DND-41 (cell line): ENCODE data around the gene STARD10.

Experiments used
- ATAC-seq: fragments of 200-7000 bp; cut with Tn5 transposase; 3 replicates; pipeline ENCODE4 v1.9.1; 2021; ENCODE audit warnings: low read depth; ENCODE audit not compliant: insufficient read depth
- DNase-seq: peaks from one replicate; pipeline ENCODE4 v3.0.0-alpha.2; 2020
- H2AFZ ChIP-seq: 2 replicates; pipeline ENCODE4 v1.6.0; 2012; ENCODE audit warnings: low read depth, low read length
- H3K27ac ChIP-seq: 2 replicates; pipeline ENCODE4 v1.5.1; 2012; ENCODE audit warnings: low read length, inconsistent platforms
- H3K27me3 ChIP-seq: fragments of 200-600 bp; sonication (generic); 2 replicates; pipeline ENCODE4 v1.6.0; 2012; ENCODE audit warnings: low read length, mild to moderate bottlenecking, inconsistent platforms; ENCODE audit not compliant: insufficient read depth, poor library complexity
- H3K36me3 ChIP-seq: 2 replicates; pipeline ENCODE4 v1.5.1; 2012; ENCODE audit warnings: low read length, inconsistent platforms; ENCODE audit not compliant: insufficient read depth
- H3K4me1 ChIP-seq: 2 replicates; pipeline ENCODE4 v1.5.1; 2012; ENCODE audit warnings: mild to moderate bottlenecking, low read length; ENCODE audit not compliant: insufficient read depth
- H3K4me2 ChIP-seq: 2 replicates; pipeline ENCODE4 v1.6.0; 2012; ENCODE audit warnings: mild to moderate bottlenecking, moderate library complexity, low read length, inconsistent platforms; ENCODE audit not compliant: insufficient read depth
- H3K4me3 ChIP-seq, 2 experiments: fragments of 200-600 bp in 1 of 2; shearing (Covaris generic) in 1 of 2; 2 replicates each; pipeline ENCODE4 v1.5.1; 2012 to 2016; ENCODE audit warnings: inconsistent platforms in 2 of 2, low read length in 2 of 2, mild to moderate bottlenecking in 2 of 2, low read depth in 1 of 2, moderate library complexity in 1 of 2
- H3K79me2 ChIP-seq: 2 replicates; pipeline ENCODE4 v1.6.0; 2012; ENCODE audit warnings: low read length, inconsistent platforms; ENCODE audit not compliant: insufficient read depth
- H3K9ac ChIP-seq: 2 replicates; pipeline ENCODE4 v1.6.0; 2012; ENCODE audit warnings: low read depth, mild to moderate bottlenecking, inconsistent platforms, low read length, moderate library complexity
- H3K9me3 ChIP-seq: 2 replicates; pipeline ENCODE4 v1.5.1; 2012; ENCODE audit warnings: low read length, moderate library complexity, mild to moderate bottlenecking, inconsistent platforms; ENCODE audit not compliant: insufficient read depth, severe bottlenecking
- H4K20me1 ChIP-seq: 2 replicates; pipeline ENCODE4 v1.6.0; 2012; ENCODE audit warnings: low read length; ENCODE audit not compliant: insufficient read depth
- EZH2 ChIP-seq: IDR thresholded peaks from 3 replicates; pipeline ENCODE4 v1.6.1; 2012; ENCODE audit warnings: borderline replicate concordance, low read depth, mild to moderate bottlenecking, moderate library complexity, low read length, inconsistent platforms; ENCODE audit not compliant: severe bottlenecking
- TF ChIP-seq, protein P1 (sequence below): IDR thresholded peaks from 2 replicates; pipeline ENCODE4 v1.5.1; 2012; ENCODE audit warnings: borderline replicate concordance, low read length, moderate library complexity, mild to moderate bottlenecking; ENCODE audit not compliant: poor library complexity, severe bottlenecking; ENCODE audit errors: extremely low read depth

The STARD10 gene

DNA sequence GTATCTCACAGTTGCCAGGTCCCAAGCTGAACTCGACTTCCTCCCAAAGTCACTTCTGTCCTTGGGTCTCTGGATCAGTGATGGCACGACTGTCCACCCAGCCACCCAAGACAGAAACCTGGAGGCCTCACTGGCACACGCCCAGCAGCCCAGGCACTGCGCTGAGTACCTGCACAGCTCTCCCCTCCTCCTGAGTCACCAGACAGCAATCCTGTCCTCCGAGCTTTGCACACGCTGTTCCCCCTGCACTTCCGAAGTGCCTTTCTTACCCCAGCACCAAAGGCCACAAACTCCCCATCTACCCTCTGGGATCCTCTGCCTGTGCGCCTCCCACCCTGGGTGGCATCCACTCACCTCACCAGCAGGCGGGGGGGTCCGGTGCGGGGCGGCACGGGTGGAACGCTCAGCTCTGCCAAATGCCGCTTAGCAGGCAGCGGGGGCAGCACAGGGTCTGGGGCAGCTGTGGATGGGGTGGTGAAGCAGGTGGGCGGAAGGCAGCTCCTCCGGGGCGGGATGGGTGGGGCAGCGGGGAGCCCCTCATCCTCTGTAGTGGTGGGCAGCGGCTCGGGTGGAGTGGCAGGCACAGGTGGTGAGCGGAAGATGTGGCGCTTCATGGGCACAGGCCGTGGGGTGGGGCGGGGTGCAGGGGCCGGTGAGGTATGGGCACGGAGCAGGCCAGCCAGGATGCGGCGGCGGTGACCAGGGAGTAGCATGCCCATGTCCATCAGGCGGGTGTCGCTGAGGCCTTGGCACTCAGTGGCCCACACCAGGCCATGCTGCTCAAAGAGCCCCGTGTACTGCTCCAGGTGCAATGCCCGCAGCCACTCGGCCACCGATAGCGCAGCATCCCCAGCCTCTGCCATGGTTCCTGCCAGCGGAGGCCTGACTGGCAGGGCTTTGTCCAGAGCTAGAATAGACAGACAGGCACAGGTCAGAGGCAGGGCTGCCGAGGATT is 67.3 kb downstream of the STARD10 start:
- no peak for TF ChIP-seq EZH2
- TF ChIP-seq, protein P1, sequence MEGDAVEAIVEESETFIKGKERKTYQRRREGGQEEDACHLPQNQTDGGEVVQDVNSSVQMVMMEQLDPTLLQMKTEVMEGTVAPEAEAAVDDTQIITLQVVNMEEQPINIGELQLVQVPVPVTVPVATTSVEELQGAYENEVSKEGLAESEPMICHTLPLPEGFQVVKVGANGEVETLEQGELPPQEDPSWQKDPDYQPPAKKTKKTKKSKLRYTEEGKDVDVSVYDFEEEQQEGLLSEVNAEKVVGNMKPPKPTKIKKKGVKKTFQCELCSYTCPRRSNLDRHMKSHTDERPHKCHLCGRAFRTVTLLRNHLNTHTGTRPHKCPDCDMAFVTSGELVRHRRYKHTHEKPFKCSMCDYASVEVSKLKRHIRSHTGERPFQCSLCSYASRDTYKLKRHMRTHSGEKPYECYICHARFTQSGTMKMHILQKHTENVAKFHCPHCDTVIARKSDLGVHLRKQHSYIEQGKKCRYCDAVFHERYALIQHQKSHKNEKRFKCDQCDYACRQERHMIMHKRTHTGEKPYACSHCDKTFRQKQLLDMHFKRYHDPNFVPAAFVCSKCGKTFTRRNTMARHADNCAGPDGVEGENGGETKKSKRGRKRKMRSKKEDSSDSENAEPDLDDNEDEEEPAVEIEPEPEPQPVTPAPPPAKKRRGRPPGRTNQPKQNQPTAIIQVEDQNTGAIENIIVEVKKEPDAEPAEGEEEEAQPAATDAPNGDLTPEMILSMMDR: no peak
- Histone ChIP-seq H2AFZ (no peak overlapping the region), H3K4me1 (peaks cover 17% of the 10 kb centered on the region), H3K4me3 (no peak overlapping the region), H3K36me3 (peaks cover 26% of the 10 kb centered on the region), H3K79me2 (peaks cover 40% of the 10 kb centered on the region), H3K27me3 (no peaks in the 10 kb centered on the region), H3K4me2 (no peak overlapping the region), H4K20me1 (peaks cover 8% of the 10 kb centered on the region; the same call in 1 of the 2 replicates), H3K9ac (no peak overlapping the region), H3K27ac (no peak overlapping the region), H3K9me3 (no peaks in the 10 kb centered on the region)
- ATAC-seq (no peak), DNase-seq (no peak)

DNA sequence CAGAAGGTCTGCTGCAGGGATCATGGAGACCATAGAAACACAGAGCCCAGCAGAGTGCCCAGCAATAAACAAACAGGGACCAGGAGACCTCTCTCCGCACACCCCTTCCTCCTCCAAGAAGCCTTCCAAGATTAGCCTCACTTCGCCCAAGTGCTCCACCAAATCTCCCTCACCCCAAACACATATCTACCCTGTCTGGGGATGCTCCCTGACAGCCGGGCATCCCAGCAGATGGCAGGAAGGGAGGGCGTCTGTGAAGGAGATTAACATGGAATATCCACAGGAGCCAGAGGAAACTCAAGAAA is 68.2 kb downstream of the STARD10 start:
- TF ChIP-seq, protein P1: no peak
- TF ChIP-seq EZH2: no peak
- no peak overlapping the region for H3K4me2 ChIP-seq
- ATAC-seq: no peak

DNA sequence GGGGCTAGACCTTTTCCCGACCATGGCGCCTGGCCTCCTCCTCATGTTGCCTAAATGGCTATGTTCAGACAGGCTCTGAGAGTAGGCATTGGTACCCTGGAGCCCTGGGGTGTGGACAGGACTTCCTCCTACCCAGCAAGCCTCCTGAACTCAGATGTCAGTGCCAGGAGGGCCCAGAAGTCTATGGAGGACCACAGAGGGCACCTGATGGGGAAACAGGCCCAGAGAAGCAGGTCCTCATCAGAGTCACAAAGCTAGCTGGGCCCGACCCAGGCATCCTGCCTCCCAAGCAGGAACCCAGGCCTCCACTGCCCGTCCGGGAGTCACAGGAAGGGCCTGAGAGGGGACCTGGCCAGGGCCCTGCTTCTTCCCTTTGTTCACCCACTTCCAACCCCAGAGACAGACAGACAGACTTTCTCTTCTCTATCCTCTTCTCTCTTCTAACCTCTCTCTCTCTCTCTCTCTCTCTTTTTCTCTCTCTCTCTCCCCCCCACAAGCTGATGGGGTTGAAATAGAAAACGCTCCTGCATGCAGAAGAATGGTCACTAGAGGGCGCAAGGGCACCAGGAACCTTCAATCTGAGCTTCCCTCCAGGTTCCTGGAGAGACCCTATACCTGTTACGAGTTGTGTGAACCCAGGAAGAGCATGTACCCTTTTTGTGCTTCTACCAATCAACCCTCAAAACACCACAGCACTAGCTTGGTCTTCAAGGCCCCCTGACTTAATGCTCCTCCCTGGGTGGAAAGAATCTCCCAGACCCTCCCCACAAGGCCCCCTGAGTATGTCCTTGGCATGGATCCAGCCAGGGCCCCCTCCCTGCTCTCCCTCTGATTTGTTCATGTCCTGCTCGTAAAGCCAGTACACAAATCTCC is 68.8 kb downstream of the STARD10 start:
- Histone ChIP-seq H3K9ac (no peak overlapping the region), H2AFZ (0 out of 2 replicates have a peak overlapping the region, but pooled peaks have one; percentile 6), H3K36me3 (peaks cover 38% of the 10 kb centered on the region), H3K4me2 (no peak overlapping the region), H3K27ac (peak overlapping the region; percentile 25), H3K4me1 (peaks cover 31% of the 10 kb centered on the region), H3K79me2 (peaks cover 54% of the 10 kb centered on the region), H4K20me1 (peaks cover 10% of the 10 kb centered on the region; the same call in 1 of the 2 replicates), H3K27me3 (no peaks in the 10 kb centered on the region), H3K9me3 (no peaks in the 10 kb centered on the region), H3K4me3 (no peak overlapping the region)
- ATAC-seq (peak; percentile 44), DNase-seq (peak; percentile 84)
- TF ChIP-seq, protein P1: peak; percentile 97
- no peak for TF ChIP-seq EZH2

More for the DNA sequence above, 68.2 kb downstream of the STARD10 start:
- Histone ChIP-seq H3K79me2 (peaks cover 48% of the 10 kb centered on the region), H3K9me3 (no peaks in the 10 kb centered on the region), H3K27ac (peak overlapping the region; percentile 24), H2AFZ (no peak overlapping the region), H3K9ac (no peak overlapping the region), H3K4me3 (no peak overlapping the region), H3K4me1 (peaks cover 25% of the 10 kb centered on the region), H4K20me1 (peaks cover 8% of the 10 kb centered on the region; the same call in 1 of the 2 replicates), H3K36me3 (peaks cover 32% of the 10 kb centered on the region), H3K27me3 (no peaks in the 10 kb centered on the region)
- no peak for DNase-seq
